DND-41 (cell line): ENCODE measurements around the gene FREY1.

Source experiments
- ATAC-seq: fragments of 200-7000 bp; cut with Tn5 transposase; 3 replicates; pipeline ENCODE4 v1.9.1; 2021; ENCODE audit warnings: low read depth; ENCODE audit not compliant: insufficient read depth
- DNase-seq: peaks from one replicate; pipeline ENCODE4 v3.0.0-alpha.2; 2020
- H2AFZ ChIP-seq: 2 replicates; pipeline ENCODE4 v1.6.0; 2012; ENCODE audit warnings: low read depth, low read length
- H3K27ac ChIP-seq: 2 replicates; pipeline ENCODE4 v1.5.1; 2012; ENCODE audit warnings: low read length, inconsistent platforms
- H3K27me3 ChIP-seq: fragments of 200-600 bp; sonication (generic); 2 replicates; pipeline ENCODE4 v1.6.0; 2012; ENCODE audit warnings: low read length, mild to moderate bottlenecking, inconsistent platforms; ENCODE audit not compliant: insufficient read depth, poor library complexity
- H3K36me3 ChIP-seq: 2 replicates; pipeline ENCODE4 v1.5.1; 2012; ENCODE audit warnings: low read length, inconsistent platforms; ENCODE audit not compliant: insufficient read depth
- H3K4me1 ChIP-seq: 2 replicates; pipeline ENCODE4 v1.5.1; 2012; ENCODE audit warnings: mild to moderate bottlenecking, low read length; ENCODE audit not compliant: insufficient read depth
- H3K4me2 ChIP-seq: 2 replicates; pipeline ENCODE4 v1.6.0; 2012; ENCODE audit warnings: mild to moderate bottlenecking, moderate library complexity, low read length, inconsistent platforms; ENCODE audit not compliant: insufficient read depth
- H3K4me3 ChIP-seq, 2 experiments: fragments of 200-600 bp in 1 of 2; shearing (Covaris generic) in 1 of 2; 2 replicates each; pipeline ENCODE4 v1.5.1; 2012 to 2016; ENCODE audit warnings: inconsistent platforms in 2 of 2, low read length in 2 of 2, mild to moderate bottlenecking in 2 of 2, low read depth in 1 of 2, moderate library complexity in 1 of 2
- H3K79me2 ChIP-seq: 2 replicates; pipeline ENCODE4 v1.6.0; 2012; ENCODE audit warnings: low read length, inconsistent platforms; ENCODE audit not compliant: insufficient read depth
- H3K9ac ChIP-seq: 2 replicates; pipeline ENCODE4 v1.6.0; 2012; ENCODE audit warnings: low read depth, mild to moderate bottlenecking, inconsistent platforms, low read length, moderate library complexity
- H3K9me3 ChIP-seq: 2 replicates; pipeline ENCODE4 v1.5.1; 2012; ENCODE audit warnings: low read length, moderate library complexity, mild to moderate bottlenecking, inconsistent platforms; ENCODE audit not compliant: insufficient read depth, severe bottlenecking
- H4K20me1 ChIP-seq: 2 replicates; pipeline ENCODE4 v1.6.0; 2012; ENCODE audit warnings: low read length; ENCODE audit not compliant: insufficient read depth
- CTCF ChIP-seq: IDR thresholded peaks from 2 replicates; pipeline ENCODE4 v1.5.1; 2012; ENCODE audit warnings: borderline replicate concordance, low read length, moderate library complexity, mild to moderate bottlenecking; ENCODE audit not compliant: poor library complexity, severe bottlenecking; ENCODE audit errors: extremely low read depth
- EZH2 ChIP-seq: IDR thresholded peaks from 3 replicates; pipeline ENCODE4 v1.6.1; 2012; ENCODE audit warnings: borderline replicate concordance, low read depth, mild to moderate bottlenecking, moderate library complexity, low read length, inconsistent platforms; ENCODE audit not compliant: severe bottlenecking

The FREY1 gene

GRCh38 chr11:45860764-45861510, 46.1 kb downstream of the FREY1 start:
- Histone ChIP-seq H3K79me2 (no peaks in the 10 kb centered on the region), H3K4me1 (no peaks in the 10 kb centered on the region), H4K20me1 (no peaks in the 10 kb centered on the region), H3K9me3 (no peaks in the 10 kb centered on the region), H3K36me3 (peaks cover 81% of the 10 kb centered on the region), H2AFZ (no peak overlapping the region), H3K27me3 (no peaks in the 10 kb centered on the region), H3K27ac (no peak overlapping the region), H3K4me3 (no peak overlapping the region), H3K4me2 (no peak overlapping the region), H3K9ac (no peak overlapping the region)
- ATAC-seq = no peak
- no peak for TF ChIP-seq CTCF
- TF ChIP-seq EZH2 = no peak
- DNase-seq = no peak

DNA sequence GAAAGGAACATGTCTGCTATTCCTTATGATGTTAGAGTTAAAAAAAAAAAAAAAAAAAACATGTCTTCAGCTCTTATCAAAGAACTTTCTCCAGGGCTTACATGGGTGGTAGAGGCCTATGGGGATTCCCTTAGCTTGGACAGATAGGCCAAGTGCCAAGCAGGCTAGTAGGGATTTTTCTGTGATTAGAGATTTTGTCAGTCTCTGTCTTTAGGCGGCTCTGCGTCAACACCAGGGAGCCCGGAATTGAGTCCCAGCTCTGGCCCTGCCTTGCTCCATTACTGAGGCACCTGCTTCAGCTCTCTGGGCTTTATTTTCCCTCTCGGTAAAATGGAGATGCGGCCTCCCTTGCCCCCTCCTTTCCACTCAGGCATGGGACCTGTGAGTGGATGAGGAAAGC, 46.7 kb downstream of the FREY1 start:
- Histone ChIP-seq H3K9ac (no peak overlapping the region), H3K27me3 (no peaks in the 10 kb centered on the region), H3K4me3 (no peak overlapping the region), H2AFZ (no peak overlapping the region), H3K27ac (no peak overlapping the region), H3K9me3 (no peaks in the 10 kb centered on the region), H3K79me2 (no peaks in the 10 kb centered on the region), H3K4me1 (no peaks in the 10 kb centered on the region), H3K4me2 (no peak overlapping the region), H3K36me3 (peaks cover 79% of the 10 kb centered on the region), H4K20me1 (no peaks in the 10 kb centered on the region)
- TF ChIP-seq CTCF = no peak
- TF ChIP-seq EZH2 = no peak
- no peak for ATAC-seq
- no peak for DNase-seq

DNA sequence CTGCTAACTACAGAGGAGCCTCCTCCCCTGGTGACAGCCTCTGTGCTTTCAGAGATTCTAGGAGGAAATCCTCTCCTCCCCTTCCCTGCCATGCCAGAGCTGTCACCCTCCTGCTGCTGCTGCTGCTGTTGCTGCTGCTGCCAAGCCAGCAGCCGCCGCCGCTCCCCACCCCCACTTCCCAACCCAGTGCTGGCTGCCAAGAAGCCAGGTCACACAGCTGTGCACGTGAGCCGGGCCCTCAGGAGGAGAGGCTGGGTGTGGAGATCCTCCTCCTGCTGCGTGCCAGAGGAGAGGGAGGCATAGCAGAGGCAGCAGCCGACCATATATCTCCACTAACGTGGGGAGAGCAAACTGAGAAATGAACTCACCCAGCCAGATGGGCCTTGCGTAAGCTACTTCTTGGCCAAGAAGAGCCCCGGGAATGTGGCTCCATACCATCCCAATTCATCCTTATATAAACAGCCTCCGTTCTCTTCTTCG, 47.4 kb downstream of the FREY1 start:
- Histone ChIP-seq H3K9me3 (no peaks in the 10 kb centered on the region), H3K79me2 (no peaks in the 10 kb centered on the region), H3K4me2 (no peak overlapping the region), H3K36me3 (peaks cover 78% of the 10 kb centered on the region), H3K27ac (no peak overlapping the region), H3K4me3 (no peak overlapping the region), H3K27me3 (no peaks in the 10 kb centered on the region), H2AFZ (no peak overlapping the region), H3K9ac (no peak overlapping the region), H3K4me1 (no peaks in the 10 kb centered on the region), H4K20me1 (no peaks in the 10 kb centered on the region)
- no peak for TF ChIP-seq EZH2
- DNase-seq (no peak), ATAC-seq (no peak)

- H3K27me3 ChIP-seq = no peaks in the 10 kb centered on the region
- ATAC-seq (no peak), DNase-seq (no peak)
- TF ChIP-seq CTCF (no peak), EZH2 (no peak)
- peaks cover 76% of the 10 kb centered on the region for H3K36me3 ChIP-seq
- H3K9me3 ChIP-seq = no peaks in the 10 kb centered on the region
- peaks cover 4% of the 10 kb centered on the region; the same call in 1 of the 2 replicates for H3K79me2 ChIP-seq
- no peak overlapping the region for H3K27ac ChIP-seq
- no peak overlapping the region for H3K9ac ChIP-seq
- no peak overlapping the region for H3K4me2 ChIP-seq
- H3K4me3 ChIP-seq = no peak overlapping the region
- no peaks in the 10 kb centered on the region for H4K20me1 ChIP-seq
- H2AFZ ChIP-seq = no peak overlapping the region
- H3K4me1 ChIP-seq = no peaks in the 10 kb centered on the region
Observed at GRCh38 chr11:45858751-45859398, 48.2 kb downstream of the FREY1 start.
